ENCODE results near the gene R3HDM4.

The R3HDM4 gene

GRCh38 chr19:887072-887471 is 25.9 kb downstream of the R3HDM4 start:
- H3K9me3 ChIP-seq (ENCODE audit: insufficient read depth, low read depth, low read length) = peaks cover 9% of the 10 kb centered on the region
- H2AK5ac ChIP-seq (ENCODE audit: low read length) = no peak overlapping the region
- no peak overlapping the region for H2AFZ ChIP-seq (ENCODE audit: insufficient read depth, low read length, poor library complexity)
- no peak overlapping the region for H2BK5ac ChIP-seq (ENCODE audit: low read depth, low read length, poor library complexity)
- H3K14ac ChIP-seq (ENCODE audit: low read length) = no peak overlapping the region
- H3K18ac ChIP-seq (ENCODE audit: low read length) = no peak overlapping the region
- DNase-seq = no peak
- no peak overlapping the region for H3K4ac ChIP-seq (ENCODE audit: low read depth, low read length)
- no peak overlapping the region for H2BK12ac ChIP-seq (ENCODE audit: low read length)
- no peak overlapping the region for H4K91ac ChIP-seq (ENCODE audit: low read depth, low read length)
- H3K79me1 ChIP-seq (ENCODE audit: low read length) = peaks cover 8% of the 10 kb centered on the region
- H3K4me1 ChIP-seq (ENCODE audit: control insufficient read depth in 1 of 2, insufficient read depth in 2 of 2, low read length in 2 of 2) = peaks cover 21 to 27% of the 10 kb centered on the region in 2 experiments
- H3K4me3 ChIP-seq (ENCODE audit: low read depth, low read length) = no peak overlapping the region
- no peak overlapping the region for H3K9ac ChIP-seq (ENCODE audit: low read length)
- H3K27ac ChIP-seq (ENCODE audit: low read depth, low read length) = no peak overlapping the region
- H3K23ac ChIP-seq (ENCODE audit: low read length) = no peak overlapping the region
- no peak overlapping the region for H3K4me2 ChIP-seq (ENCODE audit: low read length)
- H4K12ac ChIP-seq (ENCODE audit: low read depth, low read length) = no peak overlapping the region
- no peak overlapping the region for H4K8ac ChIP-seq (ENCODE audit: low read depth, low read length)
- peaks cover 56 to 58% of the 10 kb centered on the region in 2 experiments for H3K36me3 ChIP-seq (ENCODE audit: control insufficient read depth in 1 of 2, insufficient read depth in 2 of 2, low read length in 2 of 2)
- H3K79me2 ChIP-seq (ENCODE audit: control insufficient read depth, insufficient read depth, low read length, poor library complexity) = peaks cover 2% of the 10 kb centered on the region
- no peak overlapping the region for H2BK120ac ChIP-seq (ENCODE audit: insufficient read depth, low read length, poor library complexity)
- H3K27me3 ChIP-seq (ENCODE audit: insufficient read depth, low read length) = no peaks in the 10 kb centered on the region
- WGBS (ENCODE audit: extremely low coverage, insufficient coverage, insufficient read length) = no CpG with 5 or more reads among the region's 16 CpGs

- Histone ChIP-seq H3K4me1 (ENCODE audit: control insufficient read depth in 1 of 2, insufficient read depth in 2 of 2, low read length in 2 of 2) (peaks cover 21 to 27% of the 10 kb centered on the region in 2 experiments), H4K91ac (ENCODE audit: low read depth, low read length) (peak overlapping the region; percentile 58), H3K18ac (ENCODE audit: low read length) (peak overlapping the region; percentile 45), H3K4ac (ENCODE audit: low read depth, low read length) (no peak overlapping the region), H2BK12ac (ENCODE audit: low read length) (peak overlapping the region; percentile 4), H3K9me3 (ENCODE audit: insufficient read depth, low read depth, low read length) (peaks cover 15% of the 10 kb centered on the region), H2BK120ac (ENCODE audit: insufficient read depth, low read length, poor library complexity) (peak overlapping the region; percentile 18), H4K12ac (ENCODE audit: low read depth, low read length) (no peak overlapping the region), H2BK5ac (ENCODE audit: low read depth, low read length, poor library complexity) (no peak overlapping the region), H3K27me3 (ENCODE audit: insufficient read depth, low read length) (no peaks in the 10 kb centered on the region), H3K36me3 (ENCODE audit: control insufficient read depth in 1 of 2, insufficient read depth in 2 of 2, low read length in 2 of 2) (peaks cover 65 to 67% of the 10 kb centered on the region in 2 experiments), H3K27ac (ENCODE audit: low read depth, low read length) (no peak overlapping the region), H3K23ac (ENCODE audit: low read length) (no peak overlapping the region), H3K14ac (ENCODE audit: low read length) (peak overlapping the region; percentile 30), H3K4me2 (ENCODE audit: low read length) (no peak overlapping the region), H2AK5ac (ENCODE audit: low read length) (peak overlapping the region; percentile 11), H4K8ac (ENCODE audit: low read depth, low read length) (no peak overlapping the region), H3K4me3 (ENCODE audit: low read depth, low read length) (no peak overlapping the region), H2AFZ (ENCODE audit: insufficient read depth, low read length, poor library complexity) (no peak overlapping the region), H3K79me1 (ENCODE audit: low read length) (peaks cover 8% of the 10 kb centered on the region), H3K9ac (ENCODE audit: low read length) (no peak overlapping the region), H3K79me2 (ENCODE audit: control insufficient read depth, insufficient read depth, low read length, poor library complexity) (peaks cover 2% of the 10 kb centered on the region)
- peak in 1 of 2 donors; percentile 34 for DNase-seq
- no CpG with 5 or more reads among the region's 64 CpGs for WGBS (ENCODE audit: extremely low coverage, insufficient coverage, insufficient read length)
Measured at GRCh38 chr19:885536-886224, 27.3 kb downstream of the R3HDM4 start.

- Histone ChIP-seq H3K14ac (ENCODE audit: low read length) (peak overlapping the region; percentile 19), H3K36me3 (ENCODE audit: control insufficient read depth in 1 of 2, insufficient read depth in 2 of 2, low read length in 2 of 2) (peaks cover 64 to 65% of the 10 kb centered on the region in 2 experiments), H3K79me1 (ENCODE audit: low read length) (peaks cover 8% of the 10 kb centered on the region), H3K4me2 (ENCODE audit: low read length) (no peak overlapping the region), H3K4me3 (ENCODE audit: low read depth, low read length) (no peak overlapping the region), H2BK120ac (ENCODE audit: insufficient read depth, low read length, poor library complexity) (peak overlapping the region; percentile 15), H2BK5ac (ENCODE audit: low read depth, low read length, poor library complexity) (peak overlapping the region; percentile 23), H2AFZ (ENCODE audit: insufficient read depth, low read length, poor library complexity) (no peak overlapping the region), H3K9ac (ENCODE audit: low read length) (no peak overlapping the region), H3K18ac (ENCODE audit: low read length) (peak overlapping the region; percentile 4), H3K9me3 (ENCODE audit: insufficient read depth, low read depth, low read length) (peaks cover 15% of the 10 kb centered on the region), H4K8ac (ENCODE audit: low read depth, low read length) (peak overlapping the region; percentile 64), H3K27ac (ENCODE audit: low read depth, low read length) (peak overlapping the region; percentile 68), H3K23ac (ENCODE audit: low read length) (no peak overlapping the region), H3K27me3 (ENCODE audit: insufficient read depth, low read length) (no peaks in the 10 kb centered on the region), H3K4me1 (ENCODE audit: control insufficient read depth in 1 of 2, insufficient read depth in 2 of 2, low read length in 2 of 2) (peaks cover 21 to 27% of the 10 kb centered on the region in 2 experiments), H3K79me2 (ENCODE audit: control insufficient read depth, insufficient read depth, low read length, poor library complexity) (peaks cover 2% of the 10 kb centered on the region), H3K4ac (ENCODE audit: low read depth, low read length) (peak overlapping the region; percentile 16), H4K12ac (ENCODE audit: low read depth, low read length) (no peak overlapping the region), H2BK12ac (ENCODE audit: low read length) (peak overlapping the region; percentile 59), H2AK5ac (ENCODE audit: low read length) (peak overlapping the region; percentile 34), H4K91ac (ENCODE audit: low read depth, low read length) (peak overlapping the region; percentile 81)
- DNase-seq = peak; percentile 95 to 98
- no CpG with 5 or more reads among the region's 51 CpGs for WGBS (ENCODE audit: extremely low coverage, insufficient coverage, insufficient read length)
Measured at GRCh38 chr19:884420-885211, 28.4 kb downstream of the R3HDM4 start.

- WGBS (ENCODE audit: extremely low coverage, insufficient coverage, insufficient read length) = no CpG with 5 or more reads among the region's 22 CpGs
- peak overlapping the region; percentile 19 for H4K8ac ChIP-seq (ENCODE audit: low read depth, low read length)
- H3K9ac ChIP-seq (ENCODE audit: low read length) = no peak overlapping the region
- H2BK12ac ChIP-seq (ENCODE audit: low read length) = peak overlapping the region; percentile 19
- no peak overlapping the region for H3K18ac ChIP-seq (ENCODE audit: low read length)
- no peak overlapping the region for H3K4me2 ChIP-seq (ENCODE audit: low read length)
- H3K36me3 ChIP-seq (ENCODE audit: control insufficient read depth in 1 of 2, insufficient read depth in 2 of 2, low read length in 2 of 2) = peaks cover 58 to 63% of the 10 kb centered on the region in 2 experiments
- H3K4me3 ChIP-seq (ENCODE audit: low read depth, low read length) = no peak overlapping the region
- DNase-seq = peak; percentile 100
- H3K9me3 ChIP-seq (ENCODE audit: insufficient read depth, low read depth, low read length) = peaks cover 15% of the 10 kb centered on the region
- no peak overlapping the region for H4K91ac ChIP-seq (ENCODE audit: low read depth, low read length)
- H2AK5ac ChIP-seq (ENCODE audit: low read length) = no peak overlapping the region
- H3K27me3 ChIP-seq (ENCODE audit: insufficient read depth, low read length) = no peaks in the 10 kb centered on the region
- H4K12ac ChIP-seq (ENCODE audit: low read depth, low read length) = no peak overlapping the region
- H3K79me1 ChIP-seq (ENCODE audit: low read length) = peaks cover 8% of the 10 kb centered on the region
- H2AFZ ChIP-seq (ENCODE audit: insufficient read depth, low read length, poor library complexity) = no peak overlapping the region
- H3K27ac ChIP-seq (ENCODE audit: low read depth, low read length) = peak overlapping the region; percentile 1
- no peak overlapping the region for H3K4ac ChIP-seq (ENCODE audit: low read depth, low read length)
- peaks cover 2% of the 10 kb centered on the region for H3K79me2 ChIP-seq (ENCODE audit: control insufficient read depth, insufficient read depth, low read length, poor library complexity)
- H3K4me1 ChIP-seq (ENCODE audit: control insufficient read depth in 1 of 2, insufficient read depth in 2 of 2, low read length in 2 of 2) = peaks cover 21 to 27% of the 10 kb centered on the region in 2 experiments
- no peak overlapping the region for H2BK5ac ChIP-seq (ENCODE audit: low read depth, low read length, poor library complexity)
- H3K23ac ChIP-seq (ENCODE audit: low read length) = no peak overlapping the region
- H3K14ac ChIP-seq (ENCODE audit: low read length) = no peak overlapping the region
- no peak overlapping the region for H2BK120ac ChIP-seq (ENCODE audit: insufficient read depth, low read length, poor library complexity)
Measured at GRCh38 chr19:883661-884211, 29.3 kb downstream of the R3HDM4 start.
